Mesenchymal stem cell (in vitro differentiated cells and primary cell): ENCODE data around the gene KLF11.
A peak's percentile ranks its signal among the peaks of the same experiment; 100 is the strongest.
"Not testable (repeated sequence)": the region's sequence is repeated elsewhere in the genome, so short reads cannot be mapped to it uniquely, and the experiment has no call there.

Experiments
- DNase-seq: peaks from one replicate; pipeline ENCODE4 v3.0.0-alpha.2; 2013
- H2AFZ ChIP-seq: one replicate; pipeline ENCODE4 v1.6.1; 2013; ENCODE audit warnings: low read depth, mild to moderate bottlenecking, control low read depth, inconsistent platforms, low read length, moderate library complexity
- H2AK5ac ChIP-seq: 2 replicates; pipeline ENCODE4 v1.6.1; 2013; ENCODE audit warnings: low read length, moderate library complexity, mild to moderate bottlenecking, inconsistent platforms; ENCODE audit not compliant: severe bottlenecking
- H2BK120ac ChIP-seq: one replicate; pipeline ENCODE4 v1.6.1; 2013; ENCODE audit warnings: low read depth, mild to moderate bottlenecking, inconsistent platforms, low read length, moderate library complexity
- H2BK12ac ChIP-seq, 2 experiments: one replicate each; pipeline ENCODE4 v1.6.1; 2013; ENCODE audit warnings: inconsistent platforms in 2 of 2, low read length in 2 of 2, mild to moderate bottlenecking in 2 of 2, moderate library complexity in 2 of 2, control low read depth in 1 of 2
- H2BK15ac ChIP-seq: one replicate; pipeline ENCODE4 v1.6.1; 2013; ENCODE audit warnings: mild to moderate bottlenecking, low read depth, inconsistent platforms; ENCODE audit not compliant: poor library complexity, severe bottlenecking
- H2BK5ac ChIP-seq: 2 replicates; pipeline ENCODE4 v1.6.1; 2013; ENCODE audit warnings: low read depth, mild to moderate bottlenecking, low read length, control low read depth, inconsistent platforms; ENCODE audit not compliant: poor library complexity, severe bottlenecking
- H3K14ac ChIP-seq, 2 experiments: one replicate each; pipeline ENCODE4 v1.6.1; 2013; ENCODE audit warnings: inconsistent platforms in 2 of 2, low read length in 2 of 2, control low read depth in 1 of 2, mild to moderate bottlenecking in 1 of 2, moderate library complexity in 1 of 2
- H3K18ac ChIP-seq, 2 experiments: one replicate each; pipeline ENCODE4 v1.6.1; 2013; ENCODE audit warnings: inconsistent platforms in 2 of 2, low read length in 2 of 2, control low read depth in 1 of 2, low read depth in 1 of 2, mild to moderate bottlenecking in 1 of 2
- H3K23ac ChIP-seq, 2 experiments: one replicate each; pipeline ENCODE4 v1.6.1; 2013; ENCODE audit warnings: inconsistent platforms in 2 of 2, low read length in 2 of 2, mild to moderate bottlenecking in 2 of 2, moderate library complexity in 2 of 2, control low read depth in 1 of 2
- H3K27ac ChIP-seq: 2 replicates; pipeline ENCODE4 v1.5.1; 2013; ENCODE audit warnings: mild to moderate bottlenecking, moderate library complexity, low read length, control low read depth, inconsistent platforms; ENCODE audit not compliant: poor library complexity, severe bottlenecking
- H3K27me3 ChIP-seq, 2 experiments: 2 replicates each; pipeline versions ENCODE4 v1.6.1 to v1.7.0; 2013; ENCODE audit warnings: low read length in 2 of 2, mild to moderate bottlenecking in 2 of 2, moderate library complexity in 2 of 2, control low read depth in 1 of 2, inconsistent platforms in 1 of 2; ENCODE audit not compliant: control insufficient read depth in 1 of 2, insufficient read depth in 1 of 2
- H3K36me3 ChIP-seq, 2 experiments: 2 replicates each; pipeline versions ENCODE4 v1.6.1 to v1.7.0; 2013; ENCODE audit warnings: low read length in 2 of 2, control low read depth in 1 of 2, inconsistent platforms in 1 of 2, low read depth in 1 of 2, mild to moderate bottlenecking in 1 of 2; ENCODE audit not compliant: insufficient read depth in 2 of 2, control insufficient read depth in 1 of 2
- H3K4ac ChIP-seq, 2 experiments: one replicate each; pipeline ENCODE4 v1.6.1; 2013; ENCODE audit warnings: inconsistent platforms in 2 of 2, low read length in 2 of 2, mild to moderate bottlenecking in 2 of 2, moderate library complexity in 2 of 2, control low read depth in 1 of 2, low read depth in 1 of 2
- H3K4me1 ChIP-seq: 2 replicates; pipeline ENCODE4 v1.6.1; 2013; ENCODE audit warnings: low read depth, low read length, control low read depth; ENCODE audit not compliant: control insufficient read depth, insufficient read depth
- H3K4me2 ChIP-seq: 2 replicates; pipeline ENCODE4 v1.6.1; 2013; ENCODE audit warnings: low read length, mild to moderate bottlenecking, inconsistent platforms; ENCODE audit not compliant: poor library complexity, severe bottlenecking
- H3K4me3 ChIP-seq, 2 experiments: 2 replicates each; pipeline versions ENCODE4 v1.5.1 to v1.7.0; 2013; ENCODE audit warnings: low read length in 2 of 2, mild to moderate bottlenecking in 2 of 2, control low read depth in 1 of 2, low read depth in 1 of 2; ENCODE audit not compliant: insufficient read depth in 1 of 2
- H3K79me1 ChIP-seq: replicated peaks from 2 replicates; pipeline ENCODE4 v1.6.1; 2013; ENCODE audit warnings: mild to moderate bottlenecking, control low read depth, low read length, inconsistent platforms; ENCODE audit not compliant: poor library complexity, severe bottlenecking
- H3K9ac ChIP-seq: 2 replicates; pipeline ENCODE4 v1.7.0; 2013; ENCODE audit warnings: mild to moderate bottlenecking, low read length, moderate library complexity
- H3K9me3 ChIP-seq: 2 replicates; pipeline ENCODE4 v1.7.0; 2013; ENCODE audit warnings: mild to moderate bottlenecking, low read length; ENCODE audit not compliant: control insufficient read depth
- H4K8ac ChIP-seq: one replicate; pipeline ENCODE4 v1.6.1; 2013; ENCODE audit warnings: inconsistent platforms, mild to moderate bottlenecking, low read length, moderate library complexity
- H4K91ac ChIP-seq: one replicate; pipeline ENCODE4 v1.6.1; 2013; ENCODE audit warnings: mild to moderate bottlenecking, low read length, inconsistent platforms
- WGBS: methylation state at CpG from one replicate; pipeline ENCODE4 v1.1.7; 2013; ENCODE audit warnings: mixed read lengths; 5-methylcytosine and 5-hydroxymethylcytosine counted together

Gene KLF11

GRCh38 chr2:10009811-10010781 lies 33.3 kb upstream of the KLF11 start:
- H3K4me1 ChIP-seq = peaks cover 22% of the 10 kb centered on the region
- no peak overlapping the region for H2BK5ac ChIP-seq
- H3K4me2 ChIP-seq = no peak overlapping the region
- no peak overlapping the region for H3K23ac ChIP-seq
- H2BK15ac ChIP-seq = no peak overlapping the region
- no peak overlapping the region for H2AFZ ChIP-seq
- peak; percentile 68 for DNase-seq
- H2AK5ac ChIP-seq = no peak overlapping the region
- peak overlapping the region in 1 of 2 experiments; percentile 99 for H3K14ac ChIP-seq
- H4K91ac ChIP-seq = peak overlapping the region; percentile 25
- H3K4me3 ChIP-seq = peak overlapping the region in 1 of 2 experiments; percentile 33
- H3K18ac ChIP-seq = peak overlapping the region in 1 of 2 experiments; percentile 85
- no peak overlapping the region for H3K4ac ChIP-seq
- H2BK12ac ChIP-seq = peak overlapping the region; percentile 38 to 88
- no peaks in the 10 kb centered on the region for H3K9me3 ChIP-seq
- peaks cover 0 to 3% of the 10 kb centered on the region in 2 experiments for H3K36me3 ChIP-seq
- H2BK120ac ChIP-seq = no peak overlapping the region
- no peak overlapping the region for H3K27ac ChIP-seq
- no peak overlapping the region for H4K8ac ChIP-seq
- H3K27me3 ChIP-seq = no peaks in the 10 kb centered on the region
- WGBS = 79% methylated on average over 36 of the region's 36 CpGs
- H3K79me1 ChIP-seq = no peaks in the 10 kb centered on the region
- peak overlapping the region; percentile 14 for H3K9ac ChIP-seq

GRCh38 chr2:10010861-10011605 lies 32.3 kb upstream of the KLF11 start:
- H3K79me1 ChIP-seq, H3K14ac ChIP-seq, H3K36me3 ChIP-seq, H2BK5ac ChIP-seq, H2BK12ac ChIP-seq, H4K8ac ChIP-seq, H3K9me3 ChIP-seq, DNase-seq, H3K4me2 ChIP-seq, H3K27me3 ChIP-seq, H2BK120ac ChIP-seq, H3K27ac ChIP-seq, H3K23ac ChIP-seq, H2AFZ ChIP-seq, H3K18ac ChIP-seq, H3K4ac ChIP-seq, H3K9ac ChIP-seq, H2AK5ac ChIP-seq, H2BK15ac ChIP-seq: not testable (repeated sequence)
- peaks cover 22% of the 10 kb centered on the region for H3K4me1 ChIP-seq
- H3K4me3 ChIP-seq = peak overlapping the region in 1 of 2 experiments; percentile 24
- 95% methylated on average over 52 of the region's 52 CpGs for WGBS
- H4K91ac ChIP-seq = peak overlapping the region; percentile 61

GRCh38 chr2:10011606-10012325 lies 31.6 kb upstream of the KLF11 start:
- not testable (repeated sequence) for DNase-seq, H3K18ac ChIP-seq, H3K9ac ChIP-seq, H2BK12ac ChIP-seq, H2AK5ac ChIP-seq, H3K27me3 ChIP-seq, H3K79me1 ChIP-seq, H3K9me3 ChIP-seq, H2AFZ ChIP-seq, H4K8ac ChIP-seq, H3K27ac ChIP-seq, H3K36me3 ChIP-seq, H3K4me2 ChIP-seq, H3K4me3 ChIP-seq, H2BK5ac ChIP-seq, H3K4ac ChIP-seq, H3K14ac ChIP-seq, H3K23ac ChIP-seq, H2BK120ac ChIP-seq, H4K91ac ChIP-seq
- 98% methylated on average over 61 of the region's 61 CpGs for WGBS
- peak overlapping the region; percentile 45 for H2BK15ac ChIP-seq
- H3K4me1 ChIP-seq = peaks cover 19% of the 10 kb centered on the region
